ENCODE data around the gene BHLHE40. TPM values are rescaled to one million over a fixed set of nuclear protein-coding genes. Genes with fewer than 3 reads are reported as not detected.

Gene BHLHE40
- total and polyA plus RNA-seq, 2 of the 13 experiments (the other 11 are each of a cell fraction or from before 2014, with no cell fraction given) = 1.8 to 51.0 TPM

GRCh38 chr3:4939276-4939675, 40.0 kb upstream of the BHLHE40 start (continued):
- TF ChIP-seq POGK (CRISPR knock-in tag; conservative IDR thresholded peaks at IDR 0.05) = no peak
- no peak for TF ChIP-seq ZBTB26 (CRISPR knock-in tag; IDR thresholded peaks at IDR 0.05; ENCODE audit: borderline replicate concordance)
- TF ChIP-seq ZNF503 (CRISPR knock-in tag; IDR thresholded peaks at IDR 0.05) = no peak

- ATAC-seq (no peak), FAIRE-seq (no peak), DNase-seq (ENCODE audit: low spot score) (no peak)
- Histone ChIP-seq H2AFZ (ENCODE audit: low read length) (no peak overlapping the region), H3K36me3 (replicated peaks in 1 of 2; ENCODE audit: control insufficient read depth in 1 of 2, insufficient read depth in 2 of 2, low read length in 2 of 2) (no peaks in the 10 kb centered on the region), H3K4me1 (ENCODE audit: insufficient read depth, low read length) (no peaks in the 10 kb centered on the region), H3K27me3 (ENCODE audit: control insufficient read depth in 1 of 2, insufficient read depth in 2 of 2, low read length in 2 of 2) (no peaks in the 10 kb centered on the region), H3K4me2 (ENCODE audit: low read depth, low read length) (no peak overlapping the region), H3K79me2 (ENCODE audit: insufficient read depth, low read length) (no peaks in the 10 kb centered on the region), H3K9me3 (ENCODE audit: low read length) (no peaks in the 10 kb centered on the region), H4K20me1 (ENCODE audit: insufficient read depth, low read length) (no peaks in the 10 kb centered on the region), H3K27ac (ENCODE audit: extremely low read length, insufficient read depth, low read length) (no peak overlapping the region), H3K4me3 (replicated peaks in 1 of 3; ENCODE audit: insufficient read depth in 1 of 3, low read depth in 2 of 3, low read length in 3 of 3) (no peak overlapping the region), H3K9ac (ENCODE audit: insufficient read depth, low read depth, low read length) (no peak overlapping the region)
- intact Hi-C loops (cut with micrococcal nuclease; ENCODE audit: unreplicated experiment) (no loop called here), in situ Hi-C loops (cut with HindIII; ENCODE audit: extremely low pct_ligation_motif_present, low pct_unique_long_range_greater_than_20kb) (no loop called here)
- 24% methylated on average over 4 of the region's 4 CpGs for WGBS (ENCODE audit: low lambda C conversion rate)
- no TSS peak for BruUV-seq (replicated peaks)
- CTCF ChIA-PET (ENCODE audit: low intra/inter-chr PET ratio, low total read pairs) = no interaction called here
- POLR2A ChIA-PET = no interaction called here
- no peak for TF ChIP-seq BCL6 (CRISPR knock-in tag; IDR thresholded peaks at IDR 0.05)
- TF ChIP-seq MAFF (IDR thresholded peaks at IDR 0.05; ENCODE audit: low read depth, low read length) = 0 out of 2 replicates have a peak, but pooled peaks have one; percentile 24
- TF ChIP-seq MAFK (conservative IDR thresholded peaks at IDR 0.05 in 1 of 2, IDR thresholded peaks at IDR 0.05 in 1 of 2; ENCODE audit: low read length in 2 of 2) = peak in 1 of 2 experiments; percentile 46; a peak in 2 of 4 replicates
- peak; percentile 44; the same call in 1 of the 2 replicates for TF ChIP-seq CEBPB (IDR thresholded peaks at IDR 0.05; ENCODE audit: borderline replicate concordance, low read depth, low read length)
Measured at GRCh38 chr3:4940985-4941384, 38.3 kb upstream of the BHLHE40 start.
